ENCODE data around the gene MLYCD. TPM values are rescaled to one million over a fixed set of nuclear protein-coding genes. Genes with fewer than 3 reads are reported as not detected.

MLYCD gene
- total RNA-seq, 4 donors from 2014 or later: 9.9 to 17.6 (median 12.2) TPM

GRCh38 chr16:83973077-83973476 lies 74.2 kb downstream of the MLYCD start:
- no peak for TF ChIP-seq POLR2AphosphoS5 (IDR thresholded peaks at IDR 0.05)
- TF ChIP-seq CTCF (IDR thresholded peaks at IDR 0.05): no peak
- no peak for TF ChIP-seq POLR2A (IDR thresholded peaks at IDR 0.05)
- TF ChIP-seq EP300 (IDR thresholded peaks at IDR 0.05): no peak
- ATAC-seq: no peak
- Histone ChIP-seq H3K27me3 (peaks cover 19% of the 10 kb centered on the region), H3K27ac (no peak overlapping the region), H3K36me3 (no peaks in the 10 kb centered on the region), H3K4me3 (no peak overlapping the region), H3K9me3 (peaks cover 0 to 4% (median 0%) of the 10 kb centered on the region in 3 donors), H3K4me1 (peaks cover 0 to 9% (median 0%) of the 10 kb centered on the region in 3 donors)
- WGBS, 2 donors (ENCODE audit: low coverage in 1 of 2): 62 to 100% methylated on average over 1 to 4 of the region's 10 CpGs

GRCh38 chr16:83973581-83974385 lies 74.9 kb downstream of the MLYCD start:
- WGBS, 2 donors (ENCODE audit: low coverage in 1 of 2): 74 to 100% methylated on average over 1 to 9 of the region's 22 CpGs
- peaks cover 0 to 4% (median 0%) of the 10 kb centered on the region in 3 donors for H3K4me1 ChIP-seq
- no peak overlapping the region for H3K4me3 ChIP-seq
- ATAC-seq: no peak
- no peaks in the 10 kb centered on the region for H3K36me3 ChIP-seq
- TF ChIP-seq EP300 (IDR thresholded peaks at IDR 0.05) (no peak), POLR2A (IDR thresholded peaks at IDR 0.05) (no peak), CTCF (IDR thresholded peaks at IDR 0.05) (no peak), POLR2AphosphoS5 (IDR thresholded peaks at IDR 0.05) (no peak)
- peaks cover 14% of the 10 kb centered on the region for H3K27me3 ChIP-seq
- H3K27ac ChIP-seq: no peak overlapping the region
- peaks cover 0 to 12% (median 0%) of the 10 kb centered on the region in 3 donors for H3K9me3 ChIP-seq

- H3K27me3 ChIP-seq: peaks cover 7% of the 10 kb centered on the region
- H3K4me3 ChIP-seq: no peak overlapping the region
- H3K36me3 ChIP-seq: no peaks in the 10 kb centered on the region
- H3K27ac ChIP-seq: no peak overlapping the region
- no peak for TF ChIP-seq EP300 (IDR thresholded peaks at IDR 0.05)
- TF ChIP-seq POLR2AphosphoS5 (IDR thresholded peaks at IDR 0.05): no peak
- no peak for TF ChIP-seq CTCF (IDR thresholded peaks at IDR 0.05)
- TF ChIP-seq POLR2A (IDR thresholded peaks at IDR 0.05): no peak
- H3K4me1 ChIP-seq: no peaks in the 10 kb centered on the region
- 37 to 46% methylated on average over 5 to 7 of the region's 7 CpGs for WGBS, 2 donors (ENCODE audit: low coverage in 1 of 2)
- ATAC-seq: no peak
- peaks cover 0 to 16% (median 0%) of the 10 kb centered on the region in 3 donors for H3K9me3 ChIP-seq
Observed at GRCh38 chr16:83974475-83974874, 75.6 kb downstream of the MLYCD start.

- no peak for ATAC-seq
- Histone ChIP-seq H3K27ac (no peak overlapping the region), H3K4me3 (no peak overlapping the region), H3K4me1 (no peaks in the 10 kb centered on the region), H3K27me3 (peaks cover 3% of the 10 kb centered on the region), H3K9me3 (peaks cover 0 to 16% (median 0%) of the 10 kb centered on the region in 3 donors), H3K36me3 (no peaks in the 10 kb centered on the region)
- TF ChIP-seq POLR2AphosphoS5 (IDR thresholded peaks at IDR 0.05) (no peak), EP300 (IDR thresholded peaks at IDR 0.05) (no peak), CTCF (IDR thresholded peaks at IDR 0.05) (no peak), POLR2A (IDR thresholded peaks at IDR 0.05) (no peak)
- WGBS, 2 donors (ENCODE audit: low coverage in 1 of 2): 40 to 80% methylated on average over 1 of the region's 15 CpGs
Observed at GRCh38 chr16:83975590-83976260, 76.8 kb downstream of the MLYCD start.

Other genes with a start within 250 kb of the MLYCD start
- gene HSBP1, start 91.1 kb upstream of the MLYCD start, total RNA-seq: 10 to 100 TPM in 3 of 4 donors, 1 to 10 TPM in 1; 9.8 to 66.0 (median 19.3) TPM
- 10 to 100 TPM in 2 of 4 donors, 1 to 10 TPM in 2; 7.9 to 12.5 (median 9.4) TPM for gene OSGIN1, start 54.1 kb downstream of the MLYCD start, total RNA-seq
- 1 to 10 TPM in 1 of 4 donors, not detected in 3; 1.1 TPM for gene NECAB2, start 69.1 kb downstream of the MLYCD start, total RNA-seq
- not detected for gene SLC38A8, start 143.7 kb downstream of the MLYCD start, total RNA-seq
- 10 to 100 TPM; 84.0 to 98.6 (median 90.9) TPM for gene MBTPS1, start 217.8 kb downstream of the MLYCD start, total RNA-seq
- gene HSDL1, start 246.1 kb downstream of the MLYCD start, total RNA-seq: 10 to 100 TPM; 10.1 to 19.2 (median 13.3) TPM
- gene DNAAF1, start 246.2 kb downstream of the MLYCD start, total RNA-seq: under 1 TPM in 1 of 4 donors, not detected in 3; 0.27 TPM

Data from gastroesophageal sphincter (tissue), 4 donors.